Fibroblast of mammary gland (primary cell): ENCODE data around the gene IFT25.

Source experiments
- DNase-seq: peaks from one replicate; pipeline ENCODE4 v3.0.0-alpha.2; 2010; ENCODE audit warnings: low read depth
- H3K4me3 ChIP-seq: 2 replicates; pipeline ENCODE4 v1.5.1; 2011; ENCODE audit warnings: low read depth, mild to moderate bottlenecking, low read length, moderate library complexity; ENCODE audit not compliant: control insufficient read depth
- CTCF ChIP-seq: conservative IDR thresholded peaks from 2 replicates; pipeline ENCODE4 v1.5.1; 2011; ENCODE audit warnings: low read depth, low read length, inconsistent platforms; ENCODE audit not compliant: control insufficient read depth, insufficient read depth

IFT25 gene

DNA sequence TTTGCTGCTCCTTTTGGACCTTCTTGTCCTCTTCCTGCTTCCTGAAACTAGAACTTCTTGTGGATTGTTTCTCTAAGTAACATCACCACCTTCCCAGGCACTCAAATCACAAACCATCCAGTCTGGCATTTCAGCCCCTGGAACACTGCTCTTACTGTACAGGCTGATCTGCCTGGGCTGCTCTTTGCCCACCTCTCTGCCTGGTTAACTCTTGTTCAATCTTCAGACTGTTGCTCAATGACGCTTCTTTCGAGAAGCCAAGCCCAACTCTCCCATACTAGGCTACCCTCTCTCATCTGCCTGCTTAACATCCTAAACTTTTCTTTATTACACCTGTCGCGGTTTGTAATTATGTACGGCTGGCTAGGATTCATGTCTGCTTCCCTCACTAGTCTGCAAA lies 50.9 kb downstream of the IFT25 start:
- DNase-seq, result no peak
- TF ChIP-seq CTCF, result no peak
- H3K4me3 ChIP-seq, result no peak overlapping the region

GRCh38 chr1:53893999-53894636 lies 51.4 kb downstream of the IFT25 start, which contains the start of gene DIO1:
DIO1 (plus strand) TSS chr1:53894187; CDS start chr1:53894211, 24 bp downstream.
- no peak for DNase-seq
- no peak within 1 kb of the TSS for H3K4me3 ChIP-seq
- TF ChIP-seq CTCF, result no peak

- no peak for DNase-seq
- no peak overlapping the region for H3K4me3 ChIP-seq
Measured at GRCh38 chr1:53892911-53893310, 52.6 kb downstream of the IFT25 start.

DNA sequence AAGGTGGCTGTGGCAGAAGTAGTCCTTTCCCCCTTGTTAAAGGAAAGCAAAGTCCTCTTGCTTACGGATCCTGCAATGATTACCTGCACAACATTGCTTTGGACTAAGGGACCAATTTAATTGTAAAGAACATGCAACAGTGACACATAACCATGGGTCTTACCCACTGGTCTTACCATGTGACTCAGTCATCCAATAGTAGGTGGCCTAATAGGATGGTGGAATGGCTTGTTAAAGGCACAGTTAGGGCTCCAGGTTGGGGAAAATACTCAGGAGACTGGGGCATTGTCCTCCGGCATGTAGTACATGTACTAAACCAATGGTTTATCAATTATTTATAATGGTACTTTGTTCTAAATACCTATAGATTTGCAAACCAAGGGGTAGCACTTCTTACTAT lies 53.8 kb downstream of the IFT25 start:
- DNase-seq, result peak; percentile 7
- H3K4me3 ChIP-seq, result no peak overlapping the region
- no peak for TF ChIP-seq CTCF

More at GRCh38 chr1:53892911-53893310, 52.6 kb downstream of the IFT25 start:
- TF ChIP-seq CTCF, result no peak

DNA sequence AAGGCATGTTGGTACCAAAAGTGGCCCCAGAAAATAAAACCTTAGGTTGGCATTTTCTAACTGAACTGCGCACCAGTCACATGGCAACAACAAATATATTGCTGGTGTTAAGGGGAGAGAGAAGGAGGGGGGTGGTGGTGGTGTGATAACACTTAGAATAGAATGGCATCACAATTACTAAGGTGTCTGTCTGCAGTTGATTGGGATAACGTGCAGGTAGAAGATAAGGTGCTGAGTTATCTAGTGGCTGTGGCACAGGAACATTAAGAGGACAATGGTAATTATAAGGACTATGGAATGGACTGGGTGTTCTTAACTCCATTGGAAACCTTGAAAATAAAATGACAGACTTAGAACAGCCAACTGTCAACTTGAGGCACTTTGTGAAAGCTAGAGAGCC lies 54.5 kb downstream of the IFT25 start:
- no peak for TF ChIP-seq CTCF
- no peak overlapping the region for H3K4me3 ChIP-seq
- no peak for DNase-seq

- no peak for DNase-seq
- peak overlapping the region; percentile 93 for H3K4me3 ChIP-seq
- no peak for TF ChIP-seq CTCF
Measured at GRCh38 chr1:53890522-53890941, 55.0 kb downstream of the IFT25 start.
